ENCODE data around the gene L2HGDH.

GRCh38 chr14:50191499-50191898 is 120.5 kb downstream of the L2HGDH start:
- TF ChIP-seq CTCF (IDR thresholded peaks at IDR 0.05) (no peak), POLR2A (IDR thresholded peaks at IDR 0.05) (no peak)
